ENCODE results near the gene KATNAL1. TPM values are rescaled to one million over a fixed set of nuclear protein-coding genes. Genes with fewer than 3 reads are reported as not detected.
"Not testable (repeated sequence)": the region's sequence is repeated elsewhere in the genome, so short reads cannot be mapped to it uniquely, and the experiment has no call there.

KATNAL1 gene
- total and polyA plus RNA-seq, 10 of the 15 experiments (the other 5 are each of a cell fraction or from before 2014, with no cell fraction given) = 6.5 to 18.7 (median 11.7) TPM

DNA sequence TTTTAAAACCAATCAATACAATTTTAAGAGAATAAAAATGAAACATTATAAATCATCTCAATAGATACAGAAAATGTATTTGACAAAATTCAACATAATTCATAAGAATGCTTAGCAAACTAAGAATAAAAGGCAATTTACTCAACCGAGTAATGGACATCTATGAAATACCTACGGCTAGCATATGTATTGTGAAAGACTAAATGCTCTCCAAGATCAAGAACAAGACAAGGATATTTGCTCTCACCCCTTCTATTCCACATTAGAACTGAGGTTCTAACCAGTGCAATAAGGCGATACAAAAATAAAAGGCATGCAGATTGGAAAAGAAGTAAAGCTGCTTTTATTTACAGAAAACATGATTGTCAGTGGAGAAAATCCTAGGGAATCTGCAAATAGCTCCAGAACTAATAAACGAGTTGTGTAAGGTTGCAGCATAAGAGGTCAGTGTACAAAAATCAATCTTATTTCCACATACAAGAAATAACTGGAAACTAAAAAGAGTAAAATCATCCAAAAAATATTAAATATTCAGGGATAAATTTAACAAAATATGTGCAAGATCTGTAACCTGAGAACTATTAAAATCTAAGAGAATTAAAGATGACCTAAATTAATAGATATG, 16.4 kb downstream of the KATNAL1 start:
- TF ChIP-seq MEF2B (IDR thresholded peaks at IDR 0.05; ENCODE audit: partially characterized antibody, poor library complexity, severe bottlenecking) (no peak), FOXM1 (IDR thresholded peaks at IDR 0.05; ENCODE audit: low read depth, low read length) (no peak), GABPA (IDR thresholded peaks at IDR 0.05; ENCODE audit: low read depth) (no peak), DPF2 (IDR thresholded peaks at IDR 0.05) (no peak)
- intact Hi-C loops (cut with micrococcal nuclease; ENCODE audit: unreplicated experiment) = no loop called here

DNA sequence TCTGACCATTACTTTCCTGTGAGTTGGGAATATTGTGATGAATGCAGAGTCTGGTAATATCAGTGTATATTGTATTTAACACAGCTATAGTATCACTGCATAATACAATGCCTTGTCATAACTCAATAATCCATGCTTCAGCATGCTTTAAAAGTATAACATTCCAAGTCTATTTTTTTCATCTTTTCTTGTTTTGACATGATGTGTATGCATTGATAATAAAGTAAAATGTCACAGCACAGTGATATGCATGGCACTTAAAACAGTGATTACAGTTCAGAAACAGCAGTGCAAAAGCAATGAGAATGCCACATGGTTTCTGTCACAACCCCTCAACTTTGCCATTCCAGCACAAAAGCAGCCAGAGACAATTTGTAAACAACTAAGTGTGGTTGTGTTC, 17.8 kb downstream of the KATNAL1 start:
- Histone ChIP-seq H3K27me3 (replicated peaks in 1 of 2; ENCODE audit: control insufficient read depth in 2 of 2, insufficient read depth in 2 of 2, low read length in 1 of 2) (no peaks in the 10 kb centered on the region), H4K20me1 (ENCODE audit: control insufficient read depth, insufficient read depth) (no peaks in the 10 kb centered on the region), H3K79me2 (ENCODE audit: control insufficient read depth, insufficient read depth, low read length) (no peaks in the 10 kb centered on the region; the same call in 1 of the 2 replicates), H3K4me1 (ENCODE audit: control insufficient read depth, insufficient read depth, low read length) (no peaks in the 10 kb centered on the region), H3K4me2 (ENCODE audit: control insufficient read depth, insufficient read depth) (no peak overlapping the region), H3K36me3 (ENCODE audit: control insufficient read depth in 2 of 2, insufficient read depth in 2 of 2, low read length in 1 of 2) (no peaks in the 10 kb centered on the region), H3K9me3 (replicated peaks; ENCODE audit: control insufficient read depth, insufficient read depth, low read length) (peaks cover 1% of the 10 kb centered on the region; the same call in 2 of the 3 replicates), H2AFZ (ENCODE audit: control insufficient read depth, low read depth, low read length) (no peak overlapping the region), H3K4me3 (no peak overlapping the region), H3K9ac (ENCODE audit: control insufficient read depth, insufficient read depth, low read length) (no peak overlapping the region), H3K27ac (ENCODE audit: control insufficient read depth, insufficient read depth) (no peak overlapping the region)
- TF ChIP-seq, protein P1, sequence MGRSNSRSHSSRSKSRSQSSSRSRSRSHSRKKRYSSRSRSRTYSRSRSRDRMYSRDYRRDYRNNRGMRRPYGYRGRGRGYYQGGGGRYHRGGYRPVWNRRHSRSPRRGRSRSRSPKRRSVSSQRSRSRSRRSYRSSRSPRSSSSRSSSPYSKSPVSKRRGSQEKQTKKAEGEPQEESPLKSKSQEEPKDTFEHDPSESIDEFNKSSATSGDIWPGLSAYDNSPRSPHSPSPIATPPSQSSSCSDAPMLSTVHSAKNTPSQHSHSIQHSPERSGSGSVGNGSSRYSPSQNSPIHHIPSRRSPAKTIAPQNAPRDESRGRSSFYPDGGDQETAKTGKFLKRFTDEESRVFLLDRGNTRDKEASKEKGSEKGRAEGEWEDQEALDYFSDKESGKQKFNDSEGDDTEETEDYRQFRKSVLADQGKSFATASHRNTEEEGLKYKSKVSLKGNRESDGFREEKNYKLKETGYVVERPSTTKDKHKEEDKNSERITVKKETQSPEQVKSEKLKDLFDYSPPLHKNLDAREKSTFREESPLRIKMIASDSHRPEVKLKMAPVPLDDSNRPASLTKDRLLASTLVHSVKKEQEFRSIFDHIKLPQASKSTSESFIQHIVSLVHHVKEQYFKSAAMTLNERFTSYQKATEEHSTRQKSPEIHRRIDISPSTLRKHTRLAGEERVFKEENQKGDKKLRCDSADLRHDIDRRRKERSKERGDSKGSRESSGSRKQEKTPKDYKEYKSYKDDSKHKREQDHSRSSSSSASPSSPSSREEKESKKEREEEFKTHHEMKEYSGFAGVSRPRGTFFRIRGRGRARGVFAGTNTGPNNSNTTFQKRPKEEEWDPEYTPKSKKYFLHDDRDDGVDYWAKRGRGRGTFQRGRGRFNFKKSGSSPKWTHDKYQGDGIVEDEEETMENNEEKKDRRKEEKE (IDR thresholded peaks at IDR 0.05) = no peak
- TF ChIP-seq ZNF207 (IDR thresholded peaks at IDR 0.05; ENCODE audit: borderline replicate concordance) = no peak
- intact Hi-C loops (cut with micrococcal nuclease; ENCODE audit: unreplicated experiment) (no loop called here), in situ Hi-C loops (cut with MboI) (no loop called here)
- RAD21 ChIA-PET (ENCODE audit: unreplicated experiment) = no interaction called here
- FAIRE-seq (no peak), ATAC-seq (no peak), DNase-seq (ENCODE audit: low read depth, low spot score) (no peak)
- BruUV-seq (replicated peaks) = no TSS peak
- POLR2A ChIA-PET = no interaction called here
- SMC1A ChIA-PET (ENCODE audit: uncharacterized antibody, unreplicated experiment) = interaction anchor here (1.3 to 2.2 kb wide), 2 partner anchors 9 to 81 kb away, joined by 5 read pairs; no protein-coding TSS in a partner anchor
- CTCF ChIA-PET = interaction anchor here (1.0 kb wide), 1 partner anchor 15 kb away, joined by 3 read pairs; no protein-coding TSS in a partner anchor

More for the DNA sequence above, 16.4 kb downstream of the KATNAL1 start:
- POLR2A ChIA-PET = no interaction called here
- Histone ChIP-seq H3K4me1 (ENCODE audit: control insufficient read depth, insufficient read depth, low read length) (no peaks in the 10 kb centered on the region), H2AFZ (ENCODE audit: control insufficient read depth, low read depth, low read length) (no peak overlapping the region), H3K36me3 (ENCODE audit: control insufficient read depth in 2 of 2, insufficient read depth in 2 of 2, low read length in 1 of 2) (no peaks in the 10 kb centered on the region), H3K9ac (ENCODE audit: control insufficient read depth, insufficient read depth, low read length) (no peak overlapping the region), H4K20me1 (ENCODE audit: control insufficient read depth, insufficient read depth) (no peaks in the 10 kb centered on the region), H3K27me3 (replicated peaks in 1 of 2; ENCODE audit: control insufficient read depth in 2 of 2, insufficient read depth in 2 of 2, low read length in 1 of 2) (no peaks in the 10 kb centered on the region), H3K4me2 (ENCODE audit: control insufficient read depth, insufficient read depth) (no peak overlapping the region), H3K4me3 (no peak overlapping the region), H3K27ac (ENCODE audit: control insufficient read depth, insufficient read depth) (no peak overlapping the region), H3K79me2 (ENCODE audit: control insufficient read depth, insufficient read depth, low read length) (no peaks in the 10 kb centered on the region; the same call in 1 of the 2 replicates), H3K9me3 (replicated peaks; ENCODE audit: control insufficient read depth, insufficient read depth, low read length) (no peaks in the 10 kb centered on the region; the same call in 2 of the 3 replicates)
- WGBS (ENCODE audit: insufficient coverage, insufficient replicate concordance, low lambda C conversion rate, missing lambda C conversion rate) = 97% methylated on average over 4 of the region's 4 CpGs
- in situ Hi-C loops (cut with MboI) = no loop called here
- no peak for FAIRE-seq
- SMC1A ChIA-PET (ENCODE audit: uncharacterized antibody, unreplicated experiment) = interaction anchor here (1.0 to 1.8 kb wide), 4 partner anchors 12 to 145 kb away, joined by 3 to 6 read pairs (median 4); no protein-coding TSS in a partner anchor
- CTCF ChIA-PET = interaction anchor here (0.7 to 1.8 kb wide), 3 partner anchors 13 to 152 kb away, joined by 3 to 6 read pairs (median 4); no protein-coding TSS in a partner anchor
- DNase-seq (ENCODE audit: low read depth, low spot score) = no peak
- ATAC-seq = no peak
- no TSS peak for BruUV-seq (replicated peaks)
- RAD21 ChIA-PET (ENCODE audit: unreplicated experiment) = no interaction called here

GRCh38 chr13:30286059-30286458, 21.3 kb downstream of the KATNAL1 start:
- H3K9ac ChIP-seq (ENCODE audit: control insufficient read depth, insufficient read depth, low read length); H3K36me3 ChIP-seq (ENCODE audit: control insufficient read depth in 2 of 2, insufficient read depth in 2 of 2, low read length in 1 of 2); H3K27ac ChIP-seq (ENCODE audit: control insufficient read depth, insufficient read depth); DNase-seq (ENCODE audit: low read depth, low spot score); BruUV-seq (replicated peaks); SMC1A ChIA-PET (ENCODE audit: uncharacterized antibody, unreplicated experiment); H2AFZ ChIP-seq (ENCODE audit: control insufficient read depth, low read depth, low read length); H4K20me1 ChIP-seq (ENCODE audit: control insufficient read depth, insufficient read depth); intact Hi-C loops (cut with micrococcal nuclease; ENCODE audit: unreplicated experiment); H3K79me2 ChIP-seq (ENCODE audit: control insufficient read depth, insufficient read depth, low read length); H3K27me3 ChIP-seq (replicated peaks in 1 of 2; ENCODE audit: control insufficient read depth in 2 of 2, insufficient read depth in 2 of 2, low read length in 1 of 2); H3K4me1 ChIP-seq (ENCODE audit: control insufficient read depth, insufficient read depth, low read length); ATAC-seq; H3K4me3 ChIP-seq; FAIRE-seq; in situ Hi-C loops (cut with MboI); H3K9me3 ChIP-seq (replicated peaks; ENCODE audit: control insufficient read depth, insufficient read depth, low read length); POLR2A ChIA-PET; RAD21 ChIA-PET (ENCODE audit: unreplicated experiment); H3K4me2 ChIP-seq (ENCODE audit: control insufficient read depth, insufficient read depth): not testable (repeated sequence)
- CTCF ChIA-PET = interaction anchor here (1.2 kb wide), 1 partner anchor 154 kb away, joined by 3 read pairs; no protein-coding TSS in a partner anchor
- WGBS (ENCODE audit: insufficient coverage, insufficient replicate concordance, low lambda C conversion rate, missing lambda C conversion rate) = 95% methylated on average over 2 of the region's 2 CpGs
